Cardiac muscle cell (in vitro differentiated cells and primary cell): ENCODE measurements around the gene SVOP. TPM values are rescaled to one million over a fixed set of nuclear protein-coding genes. Genes with fewer than 3 reads are reported as not detected.
A peak's percentile ranks its signal among the peaks of the same experiment; 100 is the strongest.

Source experiments
- DNase-seq, 2 donors: peaks; one replicate each; pipeline versions ENCODE4 v3.0.0 to v3.0.0-alpha.2; 2010 to 2017; ENCODE audit warnings: low read depth in 1 of 2, low spot score in 1 of 2
- H3K27ac ChIP-seq: fragments of 200-600 bp; sonication (generic); 2 replicates; pipeline ENCODE4 v1.5.1; 2016
- H3K27me3 ChIP-seq: fragments of 200-600 bp; sonication (generic); 2 replicates; pipeline ENCODE4 v1.6.0; 2016; ENCODE audit warnings: control low read depth
- H3K36me3 ChIP-seq: fragments of 200-600 bp; sonication (generic); 2 replicates; pipeline ENCODE4 v1.5.1; 2016; ENCODE audit warnings: control low read depth
- H3K4me1 ChIP-seq: fragments of 200-600 bp; sonication (generic); 2 replicates; pipeline ENCODE4 v1.8.1; 2017; ENCODE audit warnings: low read depth, mild to moderate bottlenecking, mixed run types
- H3K4me3 ChIP-seq: fragments of 200-600 bp; sonication (generic); 2 replicates; pipeline ENCODE4 v1.5.1; 2016; ENCODE audit warnings: mild to moderate bottlenecking
- H3K9me3 ChIP-seq: fragments of 200-600 bp; sonication (generic); 2 replicates; pipeline ENCODE4 v1.5.1; 2017; ENCODE audit warnings: low read depth, mild to moderate bottlenecking, control low read depth
- polyA plus RNA-seq: library from polyadenylated mRNA; unstranded; fragments of >200 nt; fragmentation: Nextera tagmentation; extraction: Ambion mirVana; gene quantifications from 2 replicates; pipeline ENCODE4 v1.2.1, GENCODE V29; 2016
- total RNA-seq: library from RNA; depleted of rRNA; stranded (reverse); fragments of >200 nt; gene quantifications from 2 replicates; pipeline ENCODE4 v1.2.3, GENCODE V29; 2016
- TF ChIP-seq, protein P1 (sequence below): IDR thresholded peaks from 2 replicates; pipeline ENCODE4 v1.5.1; 2012; ENCODE audit warnings: low read depth, mild to moderate bottlenecking, low read length

The SVOP gene
- total and polyA plus RNA-seq, 2 experiments from 2014 or later = not detected

DNA sequence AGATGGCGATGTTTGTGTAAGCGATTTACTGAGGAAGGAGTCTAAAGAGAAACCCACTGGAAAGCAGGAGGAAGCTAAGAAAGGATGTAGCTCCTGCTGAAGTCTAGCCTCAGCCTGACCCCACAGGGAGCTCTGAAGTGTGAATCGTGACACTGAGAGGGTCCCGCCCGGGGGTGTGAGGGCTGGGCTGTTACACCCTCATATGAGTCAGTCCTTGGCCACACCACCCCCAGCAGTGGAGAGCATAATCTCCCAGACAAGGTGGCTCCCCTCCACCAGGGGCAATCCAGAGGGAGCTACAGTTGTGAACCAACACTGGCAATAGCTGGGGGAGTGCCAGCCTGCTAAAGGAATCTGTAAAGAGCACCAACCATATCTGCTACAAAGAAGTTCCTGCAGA, 31.5 kb downstream of the SVOP start:
- no peaks in the 10 kb centered on the region for H3K4me1 ChIP-seq
- no peaks in the 10 kb centered on the region for H3K27me3 ChIP-seq
- DNase-seq = no peak
- no peaks in the 10 kb centered on the region for H3K36me3 ChIP-seq
- H3K4me3 ChIP-seq = no peak overlapping the region
- H3K9me3 ChIP-seq = no peaks in the 10 kb centered on the region
- no peak overlapping the region for H3K27ac ChIP-seq
- TF ChIP-seq, protein P1, sequence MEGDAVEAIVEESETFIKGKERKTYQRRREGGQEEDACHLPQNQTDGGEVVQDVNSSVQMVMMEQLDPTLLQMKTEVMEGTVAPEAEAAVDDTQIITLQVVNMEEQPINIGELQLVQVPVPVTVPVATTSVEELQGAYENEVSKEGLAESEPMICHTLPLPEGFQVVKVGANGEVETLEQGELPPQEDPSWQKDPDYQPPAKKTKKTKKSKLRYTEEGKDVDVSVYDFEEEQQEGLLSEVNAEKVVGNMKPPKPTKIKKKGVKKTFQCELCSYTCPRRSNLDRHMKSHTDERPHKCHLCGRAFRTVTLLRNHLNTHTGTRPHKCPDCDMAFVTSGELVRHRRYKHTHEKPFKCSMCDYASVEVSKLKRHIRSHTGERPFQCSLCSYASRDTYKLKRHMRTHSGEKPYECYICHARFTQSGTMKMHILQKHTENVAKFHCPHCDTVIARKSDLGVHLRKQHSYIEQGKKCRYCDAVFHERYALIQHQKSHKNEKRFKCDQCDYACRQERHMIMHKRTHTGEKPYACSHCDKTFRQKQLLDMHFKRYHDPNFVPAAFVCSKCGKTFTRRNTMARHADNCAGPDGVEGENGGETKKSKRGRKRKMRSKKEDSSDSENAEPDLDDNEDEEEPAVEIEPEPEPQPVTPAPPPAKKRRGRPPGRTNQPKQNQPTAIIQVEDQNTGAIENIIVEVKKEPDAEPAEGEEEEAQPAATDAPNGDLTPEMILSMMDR = no peak

DNA sequence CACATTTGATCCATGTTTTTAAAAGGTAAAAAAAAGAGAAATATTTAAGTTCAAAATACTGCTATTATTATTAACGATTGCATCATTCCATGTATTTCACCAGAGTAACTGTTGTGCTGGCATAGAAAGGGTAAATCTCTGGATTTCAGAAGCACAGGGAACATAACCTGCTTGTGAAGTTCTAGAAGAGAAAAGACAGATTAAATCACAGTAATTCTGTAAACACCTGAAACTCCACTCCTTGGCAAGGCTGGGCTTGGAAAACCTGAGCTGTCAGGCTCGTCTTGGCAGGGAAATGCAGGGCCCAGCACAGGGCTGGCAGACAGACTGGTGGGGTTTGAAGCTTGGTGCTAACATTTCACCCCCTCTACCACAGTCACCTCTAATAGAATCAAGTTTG, 35.1 kb downstream of the SVOP start:
- Histone ChIP-seq H3K36me3 (no peaks in the 10 kb centered on the region), H3K4me1 (no peaks in the 10 kb centered on the region), H3K27ac (no peak overlapping the region), H3K27me3 (no peaks in the 10 kb centered on the region), H3K9me3 (no peaks in the 10 kb centered on the region), H3K4me3 (no peak overlapping the region)
- TF ChIP-seq, protein P1 = no peak
- DNase-seq = no peak

DNA sequence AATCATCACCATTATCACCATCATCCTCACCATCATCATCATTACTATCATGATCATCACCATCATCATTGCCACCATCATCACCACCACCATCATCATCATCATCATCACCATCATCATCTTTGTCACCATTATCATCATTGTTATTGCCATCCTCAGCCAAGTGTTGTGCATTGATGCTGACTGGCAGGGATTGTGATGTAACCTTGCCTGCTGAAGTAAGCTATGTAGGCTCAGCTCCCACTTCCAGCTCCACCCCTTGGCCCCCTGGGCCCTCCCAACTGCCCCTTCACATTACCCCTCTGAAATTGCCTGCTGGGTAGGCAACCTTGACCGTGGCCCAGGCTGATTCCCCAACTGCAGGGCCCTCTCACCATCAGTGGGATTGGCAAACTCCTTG, 37.6 kb downstream of the SVOP start:
- Histone ChIP-seq H3K27me3 (no peaks in the 10 kb centered on the region), H3K4me3 (no peak overlapping the region), H3K9me3 (no peaks in the 10 kb centered on the region), H3K4me1 (no peaks in the 10 kb centered on the region), H3K27ac (no peak overlapping the region), H3K36me3 (no peaks in the 10 kb centered on the region)
- no peak for DNase-seq
- TF ChIP-seq, protein P1 = no peak

DNA sequence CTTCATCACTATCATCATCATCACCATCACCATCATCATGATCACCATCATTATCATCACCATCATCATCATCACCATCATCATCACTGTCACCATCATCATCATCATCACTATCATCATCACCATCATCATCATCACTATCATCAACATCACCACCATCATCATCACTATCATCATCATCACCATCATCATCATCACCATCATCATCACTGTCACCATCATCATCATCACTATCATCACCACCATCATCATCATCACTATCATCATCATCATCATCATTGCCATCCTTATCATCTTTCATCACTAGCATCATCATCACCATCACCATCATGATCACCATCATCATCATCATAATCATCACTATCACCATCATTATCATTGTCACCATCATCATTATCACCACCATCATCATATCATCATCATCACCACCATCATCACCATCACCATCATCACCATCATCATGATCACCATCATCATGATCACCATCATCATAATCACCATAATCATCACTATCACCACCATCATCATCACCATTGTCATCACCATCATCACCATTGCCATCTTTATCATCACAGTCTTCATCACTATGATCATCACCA, 38.1 kb downstream of the SVOP start:
- H3K4me1 ChIP-seq = no peaks in the 10 kb centered on the region
- TF ChIP-seq, protein P1 = no peak
- H3K36me3 ChIP-seq = no peaks in the 10 kb centered on the region
- H3K27me3 ChIP-seq = no peaks in the 10 kb centered on the region
- H3K27ac ChIP-seq = no peak overlapping the region
- H3K4me3 ChIP-seq = no peak overlapping the region
- no peaks in the 10 kb centered on the region for H3K9me3 ChIP-seq
- DNase-seq = no peak

DNA sequence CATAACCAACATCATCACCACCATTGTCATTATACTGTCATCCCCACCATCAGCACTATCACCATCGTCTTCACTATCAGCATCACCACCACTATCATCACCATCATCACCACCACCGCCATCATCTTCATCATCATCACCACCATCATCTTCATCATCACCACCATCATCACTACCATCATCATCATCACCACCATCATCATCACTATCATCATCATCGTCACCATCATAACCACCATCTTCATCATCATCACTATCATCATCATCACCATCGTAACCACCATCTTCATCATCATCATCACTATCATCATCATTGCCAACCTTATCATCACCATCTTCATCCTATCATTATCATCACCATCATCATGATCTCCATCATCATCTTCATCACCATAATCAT, 39.0 kb downstream of the SVOP start:
- TF ChIP-seq, protein P1 = no peak
- H3K9me3 ChIP-seq = no peaks in the 10 kb centered on the region

More for the DNA sequence above, 39.0 kb downstream of the SVOP start:
- no peak for DNase-seq
- no peaks in the 10 kb centered on the region for H3K4me1 ChIP-seq
- no peaks in the 10 kb centered on the region for H3K27me3 ChIP-seq
- no peaks in the 10 kb centered on the region for H3K36me3 ChIP-seq
- no peak overlapping the region for H3K4me3 ChIP-seq
- H3K27ac ChIP-seq = peak overlapping the region; percentile 55
